IMR-90 (cell line): Measurements from ENCODE around the gene GPR17. TPM values are rescaled to one million over a fixed set of nuclear protein-coding genes. Genes with fewer than 3 reads are reported as not detected.

Source experiments
- ATAC-seq: fragments of 200-7000 bp; cut with Tn5 transposase; 2 replicates; pipeline ENCODE4 v1.9.1; 2020; ENCODE audit warnings: low read depth, mild to moderate bottlenecking, moderate library complexity
- BruUV-seq: library from RNA; stranded (reverse); fragments of 400-500 nt; replicated peaks from 2 replicates; lab custom pipeline; 2021; lab: Mats Ljungman, UMichigan
- CTCF ChIA-PET: fragments of 300-600 bp; formaldehyde crosslinking; extraction: SDS; loops from one replicate; lab custom pipeline; 2021; ENCODE audit warnings: antibody characterized with exemption; lab: Yijun Ruan, JAX
- POLR2A ChIA-PET: fragments of 300-600 bp; sonication (Branson Sonifier 250); formaldehyde crosslinking; loops from one replicate; lab custom pipeline; 2022; ENCODE audit warnings: antibody characterized with exemption; ENCODE audit not compliant: unreplicated experiment; lab: Charles Lee
- DNase-seq: peaks from one replicate; pipeline ENCODE4 v3.0.0; 2013
- H2AFZ ChIP-seq: replicated peaks from 2 replicates; pipeline ENCODE3; 2013; ENCODE audit warnings: low read length, mild to moderate bottlenecking; ENCODE audit not compliant: poor library complexity
- H2AK5ac ChIP-seq: 2 replicates; pipeline ENCODE4 v1.6.1; 2013; ENCODE audit warnings: low read depth, low read length, inconsistent platforms
- H2AK9ac ChIP-seq: replicated peaks from 2 replicates; pipeline ENCODE3; 2013; ENCODE audit warnings: mild to moderate bottlenecking, low read depth, low read length, moderate library complexity; ENCODE audit not compliant: poor library complexity
- H2BK120ac ChIP-seq: 2 replicates; pipeline ENCODE4 v1.6.1; 2013; ENCODE audit warnings: low read depth, low read length, inconsistent platforms
- H2BK15ac ChIP-seq: 3 replicates; pipeline ENCODE4 v1.6.1; 2013; ENCODE audit warnings: low read depth, low read length, inconsistent platforms
- H2BK20ac ChIP-seq: 2 replicates; pipeline ENCODE4 v1.6.1; 2013; ENCODE audit warnings: low read depth, mild to moderate bottlenecking, inconsistent platforms, low read length, moderate library complexity
- H2BK5ac ChIP-seq: 2 replicates; pipeline ENCODE4 v1.6.1; 2013; ENCODE audit warnings: mild to moderate bottlenecking, low read depth, low read length, inconsistent platforms; ENCODE audit not compliant: poor library complexity, severe bottlenecking
- H3K14ac ChIP-seq: replicated peaks from 2 replicates; pipeline ENCODE4 v1.6.1; 2013; ENCODE audit warnings: low read depth, low read length, inconsistent platforms
- H3K18ac ChIP-seq: 2 replicates; pipeline ENCODE4 v1.6.1; 2013; ENCODE audit warnings: low read depth, low read length, control low read depth
- H3K23ac ChIP-seq: 2 replicates; pipeline ENCODE4 v1.6.1; 2013; ENCODE audit warnings: low read depth, low read length, inconsistent platforms
- H3K27ac ChIP-seq: 2 replicates; pipeline ENCODE4 v1.5.1; 2013; ENCODE audit warnings: mild to moderate bottlenecking, control low read depth, low read length; ENCODE audit not compliant: insufficient read depth
- H3K27me3 ChIP-seq: 2 replicates; pipeline ENCODE4 v1.6.1; 2013; ENCODE audit warnings: low read length; ENCODE audit not compliant: control insufficient read depth, insufficient read depth
- H3K36me3 ChIP-seq: 2 replicates; pipeline ENCODE4 v1.6.1; 2013; ENCODE audit warnings: low read length, mixed read lengths; ENCODE audit not compliant: control insufficient read depth, insufficient read depth
- H3K4ac ChIP-seq: 2 replicates; pipeline ENCODE4 v1.6.1; 2013; ENCODE audit warnings: low read depth, low read length, inconsistent platforms
- H3K4me1 ChIP-seq: 2 replicates; pipeline ENCODE4 v1.6.1; 2013; ENCODE audit warnings: low read length, mixed read lengths; ENCODE audit not compliant: control insufficient read depth, insufficient read depth
- H3K4me2 ChIP-seq: 2 replicates; pipeline ENCODE4 v1.6.1; 2013; ENCODE audit warnings: low read depth, mild to moderate bottlenecking, control low read depth, low read length, moderate library complexity
- H3K4me3 ChIP-seq: 2 replicates; pipeline ENCODE4 v1.5.1; 2013; ENCODE audit warnings: low read depth, mild to moderate bottlenecking, control low read depth, low read length, moderate library complexity; ENCODE audit not compliant: insufficient read depth
- H3K56ac ChIP-seq: 2 replicates; pipeline ENCODE4 v1.6.1; 2013; ENCODE audit warnings: low read length, inconsistent platforms; ENCODE audit not compliant: insufficient read depth; ENCODE audit errors: extremely low read depth
- H3K79me1 ChIP-seq, 2 experiments: 2 replicates each; pipeline ENCODE4 v1.6.1; 2013; ENCODE audit warnings: low read length in 2 of 2, inconsistent platforms in 1 of 2, low read depth in 1 of 2
- H3K9ac ChIP-seq: 2 replicates; pipeline ENCODE4 v1.6.1; 2013; ENCODE audit warnings: low read depth, low read length, control low read depth
- H3K9me1 ChIP-seq: 2 replicates; pipeline ENCODE4 v1.6.1; 2013; ENCODE audit warnings: low read length, inconsistent platforms; ENCODE audit not compliant: insufficient read depth
- H3K9me3 ChIP-seq: 2 replicates; pipeline ENCODE4 v1.6.1; 2013; ENCODE audit warnings: low read length; ENCODE audit not compliant: control insufficient read depth, insufficient read depth
- H4K20me1 ChIP-seq: 2 replicates; pipeline ENCODE4 v1.6.1; 2013; ENCODE audit warnings: low read length, inconsistent platforms; ENCODE audit not compliant: insufficient read depth
- H4K5ac ChIP-seq: 2 replicates; pipeline ENCODE4 v1.6.1; 2013; ENCODE audit warnings: mild to moderate bottlenecking, low read depth, low read length, control low read depth
- H4K8ac ChIP-seq, 2 experiments: 2 replicates each; pipeline ENCODE4 v1.6.1; 2013; ENCODE audit warnings: low read depth in 2 of 2, low read length in 2 of 2, control low read depth in 1 of 2, inconsistent platforms in 1 of 2
- H4K91ac ChIP-seq: 2 replicates; pipeline ENCODE4 v1.6.1; 2013; ENCODE audit warnings: low read depth, low read length, inconsistent platforms; ENCODE audit not compliant: insufficient read depth
- BHLHE40 ChIP-seq: fragments of 150-350 bp; IDR thresholded peaks from 2 replicates; pipeline ENCODE4 v1.6.1; 2016; ENCODE audit warnings: mild to moderate bottlenecking, low read depth, low read length
- CEBPB ChIP-seq: IDR thresholded peaks from 2 replicates; pipeline ENCODE4 v1.6.1; 2012; ENCODE audit warnings: low read depth, low read length, improper control_type of control experiment
- CHD1 ChIP-seq: IDR thresholded peaks from 2 replicates; pipeline ENCODE4 v1.6.1; 2012; ENCODE audit warnings: low read depth, low read length, improper control_type of control experiment
- CTCF ChIP-seq: conservative IDR thresholded peaks from 2 replicates; pipeline ENCODE4 v1.5.1; 2012; ENCODE audit warnings: mild to moderate bottlenecking, low read depth, low read length, improper control_type of control experiment
- ELK1 ChIP-seq: fragments of 150-350 bp; IDR thresholded peaks from 2 replicates; pipeline ENCODE4 v1.6.1; 2016; ENCODE audit warnings: low read depth, mild to moderate bottlenecking, low read length, moderate library complexity, borderline replicate concordance
- FOS ChIP-seq: fragments of 150-350 bp; IDR thresholded peaks from 2 replicates; pipeline ENCODE4 v1.6.1; 2016; ENCODE audit warnings: low read depth, low read length
- MAFK ChIP-seq: IDR thresholded peaks from 2 replicates; pipeline ENCODE4 v1.6.1; 2012; ENCODE audit warnings: low read depth, low read length, improper control_type of control experiment
- MAZ ChIP-seq: IDR thresholded peaks from 2 replicates; pipeline ENCODE4 v1.6.1; 2012; ENCODE audit warnings: low read depth, mild to moderate bottlenecking, low read length, improper control_type of control experiment, moderate library complexity, borderline replicate concordance
- NFE2L2 ChIP-seq: fragments of 150-350 bp; IDR thresholded peaks from 2 replicates; pipeline ENCODE4 v1.6.1; 2016; ENCODE audit warnings: low read depth, mild to moderate bottlenecking, low read length
- RAD21 ChIP-seq: IDR thresholded peaks from 2 replicates; pipeline ENCODE4 v1.6.1; 2012; ENCODE audit warnings: low read length, improper control_type of control experiment
- RCOR1 ChIP-seq: IDR thresholded peaks from 2 replicates; pipeline ENCODE4 v1.6.1; 2012; ENCODE audit warnings: mild to moderate bottlenecking, low read length, improper control_type of control experiment; ENCODE audit not compliant: insufficient replicate concordance
- RFX5 ChIP-seq: IDR thresholded peaks from 2 replicates; pipeline ENCODE4 v1.8.0; 2012; ENCODE audit warnings: low read depth, mild to moderate bottlenecking, low read length, moderate library complexity
- SMC3 ChIP-seq: fragments of 150-350 bp; IDR thresholded peaks from 2 replicates; pipeline ENCODE4 v1.6.1; 2016; ENCODE audit warnings: low read depth, mild to moderate bottlenecking, antibody characterized with exemption, low read length, moderate library complexity
- WGBS, 2 experiments: methylation state at CpG; one replicate each; pipeline versions ENCODE4 v1.1.5 to v1.1.7; 2013; ENCODE audit warnings: missing lambda C conversion rate in 2 of 2; ENCODE audit not compliant: insufficient read length in 1 of 2; ENCODE audit errors: extremely low coverage in 2 of 2; 5-methylcytosine and 5-hydroxymethylcytosine counted together
- dilution Hi-C: fragments of 300-500 bp; cut with HindIII; formaldehyde crosslinking; loops from one replicate; pipeline ENCODE4 v1.14.3; 2018; ENCODE audit warnings: low sequenced_read_pairs; ENCODE audit not compliant: unreplicated experiment
- in situ Hi-C: fragments of 300-500 bp; cut with MboI; formaldehyde crosslinking; loops from 3 replicates; pipeline ENCODE4 v1.14.3; 2019; ENCODE audit warnings: low sequenced_read_pairs, inconsistent platforms, mixed read lengths
- intact Hi-C: fragments of 100-400 bp; cut with micrococcal nuclease; formaldehyde crosslinking; loops from 2 replicates; pipeline ENCODE4 v1.10.0; 2022
- polyA plus RNA-seq, 3 experiments: library from polyadenylated mRNA; depleted of rRNA; stranded (reverse); fragments of >200 nt; gene quantifications; 2 replicates each; pipeline ENCODE4 v1.2.3, GENCODE V29; 2012; ENCODE audit warnings: low replicate concordance in 1 of 3
- total RNA-seq: library from RNA; depleted of rRNA; stranded (reverse); fragments of >200 nt; gene quantifications from 2 replicates; pipeline ENCODE4 v1.2.3, GENCODE V29; 2012
- TF ChIP-seq, protein P1 (sequence below): fragments of 150-350 bp; IDR thresholded peaks from 2 replicates; pipeline ENCODE4 v1.6.1; 2017; ENCODE audit warnings: mild to moderate bottlenecking, antibody characterized with exemption, low read length, low read depth

GPR17 gene
- total and polyA plus RNA-seq, 2 of the 4 experiments (the other 2 are of a cell fraction) = not detected

DNA sequence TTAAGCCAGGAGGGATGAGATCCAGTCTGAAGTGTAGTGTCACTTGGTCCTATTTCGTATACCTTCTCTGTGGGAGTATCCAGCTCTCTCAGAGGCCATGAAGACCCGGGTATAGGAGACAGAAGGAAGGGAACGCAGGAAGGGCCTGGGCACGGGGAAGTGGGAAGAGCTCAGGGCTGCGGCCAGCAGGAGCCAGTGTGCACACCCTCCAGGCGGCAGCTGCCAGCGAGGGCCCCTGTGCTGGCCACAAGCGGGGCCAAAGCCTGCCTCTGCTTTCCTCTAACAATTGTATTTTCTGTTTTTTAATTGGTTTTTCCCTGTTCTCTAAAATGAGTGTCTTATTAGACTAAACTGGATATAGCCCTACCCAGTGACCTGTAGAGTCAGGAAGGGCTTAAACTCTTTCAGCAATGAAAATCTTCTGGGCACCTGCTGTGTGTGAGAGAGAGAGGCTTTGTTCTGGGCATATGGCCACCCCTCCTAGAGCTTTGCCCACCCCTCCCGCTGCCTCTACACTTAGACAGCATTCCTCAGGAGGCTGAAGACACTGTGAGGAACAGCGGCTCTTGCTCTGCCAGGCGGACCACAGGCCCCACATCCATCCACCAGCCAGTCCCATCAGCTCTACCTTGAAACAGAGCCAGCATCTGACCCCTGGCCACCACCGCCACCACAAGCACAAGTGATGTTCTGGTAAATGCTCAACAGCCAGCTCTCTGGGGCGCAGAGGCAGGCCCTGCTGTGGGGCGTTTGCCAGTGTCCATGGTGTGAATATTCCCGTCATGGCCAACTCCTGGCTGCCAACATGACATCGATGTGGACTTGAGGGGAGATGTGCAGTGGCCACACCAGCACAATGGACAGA lies 9.5 kb downstream of the GPR17 start:
- H2BK20ac ChIP-seq = no peak overlapping the region
- no peak overlapping the region for H3K18ac ChIP-seq
- H3K4me2 ChIP-seq = no peak overlapping the region
- ATAC-seq = no peak
- CTCF ChIA-PET = interaction anchor here (0.6 kb wide), 1 partner anchor 47 kb away, joined by 3 read pairs; no protein-coding TSS in a partner anchor
- no peak overlapping the region for H3K56ac ChIP-seq
- no peak overlapping the region for H4K91ac ChIP-seq
- in situ Hi-C loops = no loop called here
- H3K9me3 ChIP-seq = peaks cover 2% of the 10 kb centered on the region; the same call in 1 of the 2 replicates
- no peak overlapping the region for H3K4ac ChIP-seq
- H4K20me1 ChIP-seq = peaks cover 37% of the 10 kb centered on the region
- dilution Hi-C loops = no loop called here
- H3K14ac ChIP-seq = no peak overlapping the region
- no peak for DNase-seq
- H3K79me1 ChIP-seq = peaks cover 10 to 30% of the 10 kb centered on the region in 2 experiments
- no peak overlapping the region for H3K9ac ChIP-seq
- no peak overlapping the region for H3K23ac ChIP-seq
- BruUV-seq = no TSS peak
- no peaks in the 10 kb centered on the region for H3K27me3 ChIP-seq
- no peak overlapping the region for H3K4me3 ChIP-seq
- POLR2A ChIA-PET = no interaction called here
- H3K27ac ChIP-seq = no peak overlapping the region
- no peak overlapping the region for H4K5ac ChIP-seq
- H2BK15ac ChIP-seq = no peak overlapping the region
- no peak overlapping the region for H2AK9ac ChIP-seq
- intact Hi-C loops = no loop called here
- no peak overlapping the region for H2AFZ ChIP-seq
- H3K4me1 ChIP-seq = no peaks in the 10 kb centered on the region
- no peak overlapping the region for H4K8ac ChIP-seq
- no peak overlapping the region for H2BK5ac ChIP-seq
- WGBS, 2 experiments = 91% methylated on average over 4 of the region's 16 CpGs; no CpG with 5 or more reads in 1 of the 2 experiments
- H2AK5ac ChIP-seq = no peak overlapping the region
- peaks cover 20% of the 10 kb centered on the region for H3K36me3 ChIP-seq
- H2BK120ac ChIP-seq = no peak overlapping the region
- H3K9me1 ChIP-seq = peaks cover 10% of the 10 kb centered on the region; the same call in 1 of the 2 replicates
- TF ChIP-seq NFE2L2 (no peak), SMC3 (no peak), FOS (no peak), ELK1 (no peak), MAFK (no peak), RAD21 (no peak), RFX5 (no peak), MAZ (no peak), CHD1 (no peak), RCOR1 (no peak), CEBPB (no peak), CTCF (no peak), BHLHE40 (no peak)
- TF ChIP-seq, protein P1, sequence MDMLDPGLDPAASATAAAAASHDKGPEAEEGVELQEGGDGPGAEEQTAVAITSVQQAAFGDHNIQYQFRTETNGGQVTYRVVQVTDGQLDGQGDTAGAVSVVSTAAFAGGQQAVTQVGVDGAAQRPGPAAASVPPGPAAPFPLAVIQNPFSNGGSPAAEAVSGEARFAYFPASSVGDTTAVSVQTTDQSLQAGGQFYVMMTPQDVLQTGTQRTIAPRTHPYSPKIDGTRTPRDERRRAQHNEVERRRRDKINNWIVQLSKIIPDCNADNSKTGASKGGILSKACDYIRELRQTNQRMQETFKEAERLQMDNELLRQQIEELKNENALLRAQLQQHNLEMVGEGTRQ = no peak
